ENCODE results near the gene SH2D3C.
"Not testable (repeated sequence)": the region's sequence is repeated elsewhere in the genome, so short reads cannot be mapped to it uniquely, and the experiment has no call there.

SH2D3C gene

GRCh38 chr9:127785023-127785932 lies 6.8 kb upstream of the SH2D3C start:
- DNase-seq: peak; percentile 78

GRCh38 chr9:127783111-127784008 lies 4.9 kb upstream of the SH2D3C start:
- no peak for DNase-seq

GRCh38 chr9:127781806-127782205 lies 3.3 kb upstream of the SH2D3C start:
- DNase-seq: no peak

GRCh38 chr9:127780909-127781308 lies 2.4 kb upstream of the SH2D3C start:
- DNase-seq: not testable (repeated sequence)

- no peak for DNase-seq
These were observed 1.8 kb upstream of the SH2D3C start for GRCh38 chr9:127780126-127780885.

- no peak for DNase-seq
These were observed 893 bp upstream of the SH2D3C start for GRCh38 chr9:127779136-127779981.

- no peak for DNase-seq
These were observed 992 bp downstream of the SH2D3C start for GRCh38 chr9:127777368-127777980.

GRCh38 chr9:127776924-127777289 lies 1.6 kb downstream of the SH2D3C start:
- no peak for DNase-seq

- peak; percentile 16 for DNase-seq
These were observed 2.1 kb downstream of the SH2D3C start for GRCh38 chr9:127776195-127776923.

- no peak for DNase-seq
These were observed 4.5 kb downstream of the SH2D3C start for GRCh38 chr9:127773981-127774380.

- no peak for DNase-seq
These were observed 5.2 kb downstream of the SH2D3C start for GRCh38 chr9:127773272-127773671.

GRCh38 chr9:127772603-127773002 lies 5.9 kb downstream of the SH2D3C start:
- DNase-seq: no peak

- no peak for DNase-seq
These were observed 6.8 kb downstream of the SH2D3C start for GRCh38 chr9:127771570-127772189.

GRCh38 chr9:127770905-127771569 lies 7.4 kb downstream of the SH2D3C start:
- peak; percentile 97 for DNase-seq

- DNase-seq: no peak
These were observed 7.9 kb downstream of the SH2D3C start for GRCh38 chr9:127770583-127770904.

GRCh38 chr9:127769929-127770582 lies 8.4 kb downstream of the SH2D3C start:
- DNase-seq: no peak

GRCh38 chr9:127769101-127769500 lies 9.4 kb downstream of the SH2D3C start:
- no peak for DNase-seq

- no peak for DNase-seq
These were observed 9.8 kb downstream of the SH2D3C start for GRCh38 chr9:127768698-127769097.

GRCh38 chr9:127767909-127768331 lies 10.5 kb downstream of the SH2D3C start:
- DNase-seq: no peak

Data from COR-L47 (cell line).